Omental fat pad (tissue), 4 donors: ENCODE results near the gene GAREM1. TPM values are rescaled to one million over a fixed set of nuclear protein-coding genes. Genes with fewer than 3 reads are reported as not detected.

Experiments used
- ATAC-seq: fragments of 150-250 bp; one replicate; pipeline ENCODE4 v1.9.1; 2016; ENCODE audit warnings: mild to moderate bottlenecking, moderate library complexity; ENCODE audit not compliant: low FRiP score
- DNase-seq: peaks from one replicate; pipeline ENCODE4 v3.0.0-alpha.2; 2019; ENCODE audit warnings: low spot score
- CTCF ChIP-seq, 3 donors: fragments of 450-650 bp; IDR thresholded peaks; one replicate each; pipeline ENCODE4 v1.5.1; 2016 to 2017; ENCODE audit warnings: antibody characterized with exemption in 3 of 3, mild to moderate bottlenecking in 3 of 3, moderate library complexity in 2 of 3
- total RNA-seq, 4 donors: library from RNA; depleted of rRNA; stranded (reverse); fragments of >200 nt; gene quantifications; one replicate each; pipeline ENCODE4 v1.1.0, GENCODE V29; 2016

Gene GAREM1
- total RNA-seq, 4 donors from 2014 or later: 11.2 to 22.4 (median 13.8) TPM

- TF ChIP-seq CTCF (IDR thresholded peaks at IDR 0.05): no peak
- DNase-seq: no peak
Observed at GRCh38 chr18:32439241-32439640, 31.4 kb downstream of the GAREM1 start.

GRCh38 chr18:32438173-32438572 is 32.5 kb downstream of the GAREM1 start:
- ATAC-seq (no peak), DNase-seq (no peak)
- TF ChIP-seq CTCF (IDR thresholded peaks at IDR 0.05): no peak

More at GRCh38 chr18:32439241-32439640, 31.4 kb downstream of the GAREM1 start:
- ATAC-seq: no peak

- ATAC-seq: no peak
- TF ChIP-seq CTCF (IDR thresholded peaks at IDR 0.05): no peak
- no peak for DNase-seq
Observed at GRCh38 chr18:32437100-32437834, 33.4 kb downstream of the GAREM1 start.

GRCh38 chr18:32435631-32436500 is 34.8 kb downstream of the GAREM1 start:
- no peak for ATAC-seq
- DNase-seq: no peak
- no peak for TF ChIP-seq CTCF (IDR thresholded peaks at IDR 0.05)

GRCh38 chr18:32431753-32432152 is 38.9 kb downstream of the GAREM1 start:
- no peak for DNase-seq
- no peak for TF ChIP-seq CTCF (IDR thresholded peaks at IDR 0.05)
- ATAC-seq: no peak

GRCh38 chr18:32429402-32429801 is 41.3 kb downstream of the GAREM1 start:
- DNase-seq (no peak), ATAC-seq (no peak)
- no peak for TF ChIP-seq CTCF (IDR thresholded peaks at IDR 0.05)
